ENCODE measurements around the gene PI4KA. TPM values are rescaled to one million over a fixed set of nuclear protein-coding genes. Genes with fewer than 3 reads are reported as not detected.
A peak's percentile ranks its signal among the peaks of the same experiment; 100 is the strongest.

PI4KA gene
- total and polyA plus RNA-seq, 2 of the 13 experiments (the other 11 are each of a cell fraction or from before 2014, with no cell fraction given): 27.4 to 56.4 TPM

DNA sequence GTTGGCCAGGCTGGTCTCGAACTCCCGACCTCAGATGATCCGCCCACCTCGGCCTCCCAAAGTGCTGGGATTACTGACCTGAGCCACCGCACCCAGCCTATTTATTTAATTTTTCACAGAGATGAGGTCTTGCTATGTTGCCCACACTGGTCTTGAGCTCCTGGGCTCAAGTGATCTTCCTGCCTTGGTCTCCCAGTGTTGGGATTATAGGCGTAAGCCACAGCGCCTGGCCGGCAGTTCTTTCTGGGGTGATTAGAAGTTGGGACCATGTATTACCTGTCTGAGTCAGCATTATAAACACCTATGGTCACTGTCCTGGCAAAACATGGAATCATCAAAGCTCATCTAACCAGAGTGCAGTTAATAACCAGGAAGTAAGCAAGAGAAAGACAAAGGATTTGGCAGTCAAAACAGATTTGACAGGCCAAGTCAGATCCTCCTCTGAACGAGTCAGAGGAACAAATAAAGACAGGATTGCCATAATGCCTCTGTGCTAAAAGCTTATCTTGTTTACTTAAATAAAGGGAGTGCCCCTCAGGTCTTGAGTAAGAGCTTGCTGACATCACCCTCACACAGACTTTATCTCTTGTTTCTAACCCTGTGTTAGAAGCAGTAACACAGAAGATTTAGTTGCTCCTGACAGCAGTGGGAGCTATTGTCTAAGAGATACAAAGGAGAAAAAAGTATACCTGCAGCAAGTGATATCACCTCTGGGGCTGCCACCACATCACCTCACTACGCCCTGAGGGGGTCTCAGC is 81.0 kb downstream of the PI4KA start:
- TSS peak; percentile 35 for BruUV-seq (replicated peaks)
- TF ChIP-seq TOE1 (CRISPR knock-in tag; IDR thresholded peaks at IDR 0.05) (no peak), ZKSCAN5 (CRISPR knock-in tag; IDR thresholded peaks at IDR 0.05) (no peak), E2F2 (CRISPR knock-in tag; IDR thresholded peaks at IDR 0.05; ENCODE audit: borderline replicate concordance) (no peak), EZH2 (conservative IDR thresholded peaks at IDR 0.05; ENCODE audit: low read depth, low read length) (no peak), TFE3 (CRISPR knock-in tag; IDR thresholded peaks at IDR 0.05) (peak; percentile 77), ZNF564 (CRISPR knock-in tag; IDR thresholded peaks at IDR 0.05) (no peak), ATRX (CRISPR knock-in tag; IDR thresholded peaks at IDR 0.05; ENCODE audit: borderline replicate concordance) (no peak), CBX5 (CRISPR knock-in tag; IDR thresholded peaks at IDR 0.05; ENCODE audit: borderline replicate concordance) (peak; percentile 18; the same call in 1 of the 2 replicates), HMG20B (CRISPR knock-in tag; conservative IDR thresholded peaks at IDR 0.05) (peak; percentile 78), TAF15 (IDR thresholded peaks at IDR 0.05; ENCODE audit: low read depth, low read length, poor library complexity, severe bottlenecking) (no peak), BRF2 (CRISPR knock-in tag; IDR thresholded peaks at IDR 0.05) (no peak)
- TF ChIP-seq, protein P1, sequence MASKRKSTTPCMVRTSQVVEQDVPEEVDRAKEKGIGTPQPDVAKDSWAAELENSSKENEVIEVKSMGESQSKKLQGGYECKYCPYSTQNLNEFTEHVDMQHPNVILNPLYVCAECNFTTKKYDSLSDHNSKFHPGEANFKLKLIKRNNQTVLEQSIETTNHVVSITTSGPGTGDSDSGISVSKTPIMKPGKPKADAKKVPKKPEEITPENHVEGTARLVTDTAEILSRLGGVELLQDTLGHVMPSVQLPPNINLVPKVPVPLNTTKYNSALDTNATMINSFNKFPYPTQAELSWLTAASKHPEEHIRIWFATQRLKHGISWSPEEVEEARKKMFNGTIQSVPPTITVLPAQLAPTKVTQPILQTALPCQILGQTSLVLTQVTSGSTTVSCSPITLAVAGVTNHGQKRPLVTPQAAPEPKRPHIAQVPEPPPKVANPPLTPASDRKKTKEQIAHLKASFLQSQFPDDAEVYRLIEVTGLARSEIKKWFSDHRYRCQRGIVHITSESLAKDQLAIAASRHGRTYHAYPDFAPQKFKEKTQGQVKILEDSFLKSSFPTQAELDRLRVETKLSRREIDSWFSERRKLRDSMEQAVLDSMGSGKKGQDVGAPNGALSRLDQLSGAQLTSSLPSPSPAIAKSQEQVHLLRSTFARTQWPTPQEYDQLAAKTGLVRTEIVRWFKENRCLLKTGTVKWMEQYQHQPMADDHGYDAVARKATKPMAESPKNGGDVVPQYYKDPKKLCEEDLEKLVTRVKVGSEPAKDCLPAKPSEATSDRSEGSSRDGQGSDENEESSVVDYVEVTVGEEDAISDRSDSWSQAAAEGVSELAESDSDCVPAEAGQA (IDR thresholded peaks at IDR 0.05; ENCODE audit: low read depth): 0 out of 2 replicates have a peak, but pooled peaks have one; percentile 68
- TF ChIP-seq, protein P1 (CRISPR knock-in tag; IDR thresholded peaks at IDR 0.05; ENCODE audit: borderline replicate concordance): no peak

More for the DNA sequence above, 81.0 kb downstream of the PI4KA start:
- Histone ChIP-seq H3K27ac (ENCODE audit: extremely low read length, insufficient read depth, low read length) (peak overlapping the region; percentile 90), H2AFZ (ENCODE audit: low read length) (no peak overlapping the region), H3K4me3 (replicated peaks in 1 of 3; ENCODE audit: insufficient read depth in 1 of 3, low read depth in 2 of 3, low read length in 3 of 3) (peak overlapping the region in 1 of 3 experiments; percentile 70; a peak in 1 of 6 replicates), H3K9me3 (ENCODE audit: low read length) (no peaks in the 10 kb centered on the region), H3K79me2 (ENCODE audit: insufficient read depth, low read length) (peaks cover 77% of the 10 kb centered on the region), H3K4me1 (ENCODE audit: insufficient read depth, low read length) (peaks cover 85% of the 10 kb centered on the region), H3K4me2 (ENCODE audit: low read depth, low read length) (peak overlapping the region; percentile 80), H3K36me3 (replicated peaks in 1 of 2; ENCODE audit: control insufficient read depth in 1 of 2, insufficient read depth in 2 of 2, low read length in 2 of 2) (peaks cover 13 to 40% of the 10 kb centered on the region in 2 experiments), H3K9ac (ENCODE audit: insufficient read depth, low read depth, low read length) (peak overlapping the region; percentile 83), H4K20me1 (ENCODE audit: insufficient read depth, low read length) (peaks cover 6% of the 10 kb centered on the region), H3K27me3 (ENCODE audit: control insufficient read depth in 1 of 2, insufficient read depth in 2 of 2, low read length in 2 of 2) (no peaks in the 10 kb centered on the region)
- DNase-seq (ENCODE audit: low spot score) (peak; percentile 99), FAIRE-seq (peak; percentile 66), ATAC-seq (peak; percentile 76)
- intact Hi-C loops (cut with micrococcal nuclease; ENCODE audit: unreplicated experiment): loop anchor here (5.0 to 10.0 kb wide), 2 partner anchors 80 to 177 kb away; partner anchors contain the start of genes PI4KA and SNAP29
- ChIA-PET POLR2A (interaction anchor here (0.7 to 9.0 kb wide), 8 partner anchors 9 to 225 kb away, joined by 3 to 172 read pairs (median 3); partner anchors contain the start of genes LZTR1 and THAP7), CTCF (ENCODE audit: low intra/inter-chr PET ratio, low total read pairs) (interaction anchor here (0.7 kb wide), 1 partner anchor 26 kb away, joined by 3 read pairs; no protein-coding TSS in a partner anchor)
- WGBS (ENCODE audit: low lambda C conversion rate): 13% methylated on average over 10 of the region's 10 CpGs
- in situ Hi-C loops (cut with HindIII; ENCODE audit: extremely low pct_ligation_motif_present, low pct_unique_long_range_greater_than_20kb): no loop called here

All from HepG2 (cell line).